ENCODE measurements around the gene SLC45A2. TPM values are rescaled to one million over a fixed set of nuclear protein-coding genes. Genes with fewer than 3 reads are reported as not detected.

SLC45A2 gene
- total and polyA plus RNA-seq, 2 of the 8 experiments (the other 6 are each of a cell fraction or from before 2014, with no cell fraction given): 0.09 TPM; not detected in 1

- peak; percentile 60 for TF ChIP-seq CHD7 (IDR thresholded peaks at IDR 0.05; ENCODE audit: insufficient replicate concordance, low read length)
Observed at GRCh38 chr5:33978306-33978705, 6.2 kb downstream of the SLC45A2 start (continued).
